ENCODE measurements around the gene CBFA2T2.

GRCh38 chr20:33668466-33669155 is 178.7 kb downstream of the CBFA2T2 start:
- TF ChIP-seq POLR2A (IDR thresholded peaks at IDR 0.05), result no peak
- no peak for TF ChIP-seq CTCF (IDR thresholded peaks at IDR 0.05)
